Posterior cingulate gyrus (tissue), 11 donors: Measurements from ENCODE around the gene GJA1.

Source experiments
- DNase-seq, 10 donors: peaks; one replicate each; pipeline versions ENCODE4 v3.0.0 to v3.0.0-alpha.2; 2020 to 2021; ENCODE audit warnings: mixed read lengths in 3 of 10
- intact Hi-C: fragments of 100-400 bp; cut with DNase I; formaldehyde crosslinking; loops from one replicate; pipeline ENCODE4 v1.15.1; 2023

The GJA1 gene

GRCh38 chr6:121482004-121482693, 46.7 kb downstream of the GJA1 start:
- intact Hi-C loops: no loop called here
- DNase-seq: no peak

DNA sequence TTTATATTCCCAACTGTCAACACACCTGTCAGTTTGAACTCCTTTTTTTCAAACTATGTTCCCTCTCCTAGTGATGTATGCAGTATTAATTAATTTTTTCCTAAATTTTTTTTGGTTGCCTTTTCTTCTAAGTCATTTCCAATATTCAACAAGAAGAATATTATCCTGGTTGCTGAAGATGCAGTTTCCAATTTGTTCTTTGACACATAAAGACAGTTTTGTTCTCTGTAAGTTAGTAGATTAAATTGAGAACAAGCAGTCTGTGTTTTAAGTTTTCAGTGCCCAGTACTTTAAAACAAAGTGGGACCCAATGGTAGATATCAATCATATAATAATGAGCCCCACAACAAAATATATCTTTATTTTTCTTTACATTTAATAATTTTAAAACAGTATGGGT, 47.3 kb downstream of the GJA1 start:
- intact Hi-C loops: no loop called here
- no peak for DNase-seq

- intact Hi-C loops: no loop called here
- no peak for DNase-seq
Measured at GRCh38 chr6:121485359-121485811, 49.9 kb downstream of the GJA1 start.

- DNase-seq: no peak
- intact Hi-C loops: no loop called here
Measured at GRCh38 chr6:121491576-121491975, 56.1 kb downstream of the GJA1 start.

DNA sequence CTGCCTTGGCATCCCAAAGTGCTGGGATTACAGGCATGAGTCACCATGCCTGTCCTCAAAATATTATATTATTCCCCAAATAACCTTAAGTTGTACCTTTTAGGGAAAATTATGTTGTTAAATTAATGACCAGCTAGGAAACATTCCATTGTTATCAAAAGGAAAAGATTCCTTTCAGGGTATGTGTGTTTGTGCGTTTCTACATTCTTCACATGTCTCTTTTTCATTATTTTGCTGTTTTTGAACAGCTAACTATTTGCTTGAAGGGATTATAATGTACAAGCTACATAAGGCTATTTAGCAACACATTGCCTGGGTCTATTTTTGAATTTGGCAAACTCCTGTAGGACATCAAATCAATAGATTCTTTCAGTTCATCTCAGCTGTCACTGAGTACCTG, 57.1 kb downstream of the GJA1 start:
- DNase-seq: no peak
- intact Hi-C loops: no loop called here

- no peak for DNase-seq
- intact Hi-C loops: no loop called here
Measured at GRCh38 chr6:121497970-121498375, 62.5 kb downstream of the GJA1 start.

DNA sequence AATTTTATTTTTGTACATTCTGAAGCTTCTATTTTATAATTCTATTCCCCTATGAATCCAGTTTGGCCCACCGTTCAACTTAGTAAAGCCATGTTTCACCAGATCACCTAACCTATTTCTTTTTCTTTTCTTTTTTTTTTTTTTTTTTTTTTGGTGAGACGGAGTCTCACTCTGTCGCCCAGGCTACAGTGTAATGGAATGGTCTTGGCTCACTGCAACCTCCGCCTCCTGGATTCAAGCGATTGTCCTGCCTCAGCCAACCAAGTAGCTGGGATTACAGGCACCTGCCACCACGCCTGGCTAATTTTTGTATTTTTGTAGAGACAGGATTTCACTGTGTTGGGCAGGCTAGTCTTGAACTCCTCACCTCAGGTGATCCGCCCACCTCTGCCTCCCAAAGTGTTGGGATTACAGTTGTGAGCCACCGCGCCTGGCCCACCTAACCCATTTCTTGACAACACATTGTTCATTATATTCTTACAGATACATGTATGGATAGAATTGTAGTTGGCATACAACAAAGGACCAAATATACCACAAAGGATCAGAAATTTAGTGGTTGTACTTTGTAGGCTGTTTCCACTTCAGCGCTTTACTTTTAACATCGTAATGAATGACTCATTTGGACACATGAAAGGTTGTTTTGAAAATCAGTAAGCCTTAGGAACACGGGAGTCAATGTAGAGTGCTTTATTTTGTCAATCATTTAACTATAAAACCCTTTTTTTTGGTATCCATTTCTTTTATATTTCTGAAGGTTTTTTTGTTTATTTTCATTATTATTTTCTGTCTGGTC, 63.2 kb downstream of the GJA1 start:
- DNase-seq: no peak
- intact Hi-C loops: no loop called here
